HL-60 (cell line): ENCODE data around the gene BCAT1.

ENCODE experiments used
- DNase-seq, 2 experiments: peaks; one replicate each; pipeline ENCODE4 v3.0.0-alpha.2; 2010 to 2020; ENCODE audit warnings: low read depth in 1 of 2, low spot score in 1 of 2
- H3K27ac ChIP-seq: fragments of 250-450 bp; sonication (Bioruptor Pico); replicated peaks from 2 replicates; pipeline ENCODE4 v1.5.1; 2020; ENCODE audit warnings: mild to moderate bottlenecking, moderate library complexity
- H3K27me3 ChIP-seq: fragments of 250-450 bp; sonication (Bioruptor Pico); 2 replicates; pipeline ENCODE4 v1.5.1; 2021; ENCODE audit warnings: mild to moderate bottlenecking, moderate library complexity; ENCODE audit not compliant: insufficient read depth, poor library complexity, severe bottlenecking
- H3K4me3 ChIP-seq: replicated peaks from 2 replicates; pipeline ENCODE4 v1.5.1; 2011; ENCODE audit warnings: mild to moderate bottlenecking, control low read depth, low read length; ENCODE audit not compliant: insufficient read depth
- GABPA ChIP-seq: IDR thresholded peaks from 2 replicates; pipeline ENCODE4 v1.6.1; 2012; ENCODE audit warnings: low read depth
- POLR2AphosphoS5 ChIP-seq: IDR thresholded peaks from 2 replicates; pipeline ENCODE4 v1.6.1; 2012; ENCODE audit warnings: low read depth
- SPI1 ChIP-seq: IDR thresholded peaks from 2 replicates; pipeline ENCODE4 v1.6.1; 2012; ENCODE audit warnings: low read depth, mild to moderate bottlenecking, borderline replicate concordance
- TF ChIP-seq, protein P1 (sequence below): IDR thresholded peaks from 2 replicates; pipeline ENCODE4 v1.6.1; 2012; ENCODE audit warnings: low read depth; ENCODE audit not compliant: insufficient replicate concordance
- TF ChIP-seq, protein P2 (sequence below): IDR thresholded peaks from one replicate; pipeline ENCODE4 v1.5.1; 2011; ENCODE audit warnings: low read length, control low read depth, inconsistent platforms; ENCODE audit not compliant: insufficient read depth

Gene BCAT1

DNA sequence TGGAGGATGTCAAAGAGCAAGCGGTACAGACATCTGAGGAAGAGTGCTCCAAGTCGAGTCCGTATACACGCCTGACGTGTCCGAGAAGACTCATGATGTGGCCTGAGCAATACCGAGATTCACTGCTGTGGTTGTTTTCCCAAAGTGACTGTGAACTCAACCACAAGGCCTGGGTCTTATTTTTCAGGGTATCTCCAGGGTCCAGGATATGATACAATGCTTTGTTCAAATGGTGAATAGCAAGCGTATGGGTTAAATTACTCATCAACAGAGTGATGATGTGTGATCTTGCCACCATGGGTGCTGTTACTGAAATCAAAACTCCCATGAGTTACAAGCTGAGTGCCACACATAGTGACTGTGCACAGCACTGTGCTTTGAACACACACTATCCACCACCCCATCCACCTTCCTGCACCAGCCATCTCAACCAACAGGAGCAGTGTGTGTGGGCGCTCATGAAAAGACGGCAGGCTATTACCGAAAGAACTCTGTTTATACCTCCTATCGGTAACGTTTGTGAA, 109.6 kb downstream of the BCAT1 start:
- Histone ChIP-seq H3K27me3 (no peaks in the 10 kb centered on the region), H3K4me3 (no peak overlapping the region), H3K27ac (no peak overlapping the region)
- DNase-seq = no peak
- TF ChIP-seq GABPA = no peak
- no peak for TF ChIP-seq SPI1
- TF ChIP-seq, protein P1, sequence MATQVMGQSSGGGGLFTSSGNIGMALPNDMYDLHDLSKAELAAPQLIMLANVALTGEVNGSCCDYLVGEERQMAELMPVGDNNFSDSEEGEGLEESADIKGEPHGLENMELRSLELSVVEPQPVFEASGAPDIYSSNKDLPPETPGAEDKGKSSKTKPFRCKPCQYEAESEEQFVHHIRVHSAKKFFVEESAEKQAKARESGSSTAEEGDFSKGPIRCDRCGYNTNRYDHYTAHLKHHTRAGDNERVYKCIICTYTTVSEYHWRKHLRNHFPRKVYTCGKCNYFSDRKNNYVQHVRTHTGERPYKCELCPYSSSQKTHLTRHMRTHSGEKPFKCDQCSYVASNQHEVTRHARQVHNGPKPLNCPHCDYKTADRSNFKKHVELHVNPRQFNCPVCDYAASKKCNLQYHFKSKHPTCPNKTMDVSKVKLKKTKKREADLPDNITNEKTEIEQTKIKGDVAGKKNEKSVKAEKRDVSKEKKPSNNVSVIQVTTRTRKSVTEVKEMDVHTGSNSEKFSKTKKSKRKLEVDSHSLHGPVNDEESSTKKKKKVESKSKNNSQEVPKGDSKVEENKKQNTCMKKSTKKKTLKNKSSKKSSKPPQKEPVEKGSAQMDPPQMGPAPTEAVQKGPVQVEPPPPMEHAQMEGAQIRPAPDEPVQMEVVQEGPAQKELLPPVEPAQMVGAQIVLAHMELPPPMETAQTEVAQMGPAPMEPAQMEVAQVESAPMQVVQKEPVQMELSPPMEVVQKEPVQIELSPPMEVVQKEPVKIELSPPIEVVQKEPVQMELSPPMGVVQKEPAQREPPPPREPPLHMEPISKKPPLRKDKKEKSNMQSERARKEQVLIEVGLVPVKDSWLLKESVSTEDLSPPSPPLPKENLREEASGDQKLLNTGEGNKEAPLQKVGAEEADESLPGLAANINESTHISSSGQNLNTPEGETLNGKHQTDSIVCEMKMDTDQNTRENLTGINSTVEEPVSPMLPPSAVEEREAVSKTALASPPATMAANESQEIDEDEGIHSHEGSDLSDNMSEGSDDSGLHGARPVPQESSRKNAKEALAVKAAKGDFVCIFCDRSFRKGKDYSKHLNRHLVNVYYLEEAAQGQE = no peak

DNA sequence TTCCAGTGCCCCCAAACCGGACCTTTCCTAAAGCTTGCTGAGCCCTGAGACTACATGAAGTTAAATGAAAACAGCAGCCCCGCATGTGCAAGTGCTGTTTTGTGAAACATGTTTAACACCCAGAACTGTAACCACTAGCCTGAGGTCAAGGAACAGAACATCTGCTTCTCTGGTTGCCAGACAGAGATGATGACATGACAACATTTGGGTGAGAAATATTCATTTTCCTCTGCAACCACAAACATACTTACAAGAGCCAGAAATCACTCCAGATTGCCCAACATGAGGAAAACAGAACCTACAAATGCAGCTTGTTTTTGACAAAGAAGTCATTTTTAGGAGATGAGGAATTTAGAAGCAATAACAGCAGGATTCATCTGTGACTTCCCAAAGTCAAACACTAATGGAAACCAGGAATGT, 110.4 kb downstream of the BCAT1 start:
- Histone ChIP-seq H3K27ac (peak overlapping the region; percentile 35), H3K27me3 (no peaks in the 10 kb centered on the region), H3K4me3 (no peak overlapping the region)
- peak; percentile 87 to 88 for DNase-seq
- TF ChIP-seq, protein P1 = no peak
- TF ChIP-seq POLR2AphosphoS5 (peak; percentile 79), SPI1 (no peak), GABPA (no peak; the same call in 1 of the 2 replicates)
- TF ChIP-seq, protein P2, sequence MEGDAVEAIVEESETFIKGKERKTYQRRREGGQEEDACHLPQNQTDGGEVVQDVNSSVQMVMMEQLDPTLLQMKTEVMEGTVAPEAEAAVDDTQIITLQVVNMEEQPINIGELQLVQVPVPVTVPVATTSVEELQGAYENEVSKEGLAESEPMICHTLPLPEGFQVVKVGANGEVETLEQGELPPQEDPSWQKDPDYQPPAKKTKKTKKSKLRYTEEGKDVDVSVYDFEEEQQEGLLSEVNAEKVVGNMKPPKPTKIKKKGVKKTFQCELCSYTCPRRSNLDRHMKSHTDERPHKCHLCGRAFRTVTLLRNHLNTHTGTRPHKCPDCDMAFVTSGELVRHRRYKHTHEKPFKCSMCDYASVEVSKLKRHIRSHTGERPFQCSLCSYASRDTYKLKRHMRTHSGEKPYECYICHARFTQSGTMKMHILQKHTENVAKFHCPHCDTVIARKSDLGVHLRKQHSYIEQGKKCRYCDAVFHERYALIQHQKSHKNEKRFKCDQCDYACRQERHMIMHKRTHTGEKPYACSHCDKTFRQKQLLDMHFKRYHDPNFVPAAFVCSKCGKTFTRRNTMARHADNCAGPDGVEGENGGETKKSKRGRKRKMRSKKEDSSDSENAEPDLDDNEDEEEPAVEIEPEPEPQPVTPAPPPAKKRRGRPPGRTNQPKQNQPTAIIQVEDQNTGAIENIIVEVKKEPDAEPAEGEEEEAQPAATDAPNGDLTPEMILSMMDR = no peak

DNA sequence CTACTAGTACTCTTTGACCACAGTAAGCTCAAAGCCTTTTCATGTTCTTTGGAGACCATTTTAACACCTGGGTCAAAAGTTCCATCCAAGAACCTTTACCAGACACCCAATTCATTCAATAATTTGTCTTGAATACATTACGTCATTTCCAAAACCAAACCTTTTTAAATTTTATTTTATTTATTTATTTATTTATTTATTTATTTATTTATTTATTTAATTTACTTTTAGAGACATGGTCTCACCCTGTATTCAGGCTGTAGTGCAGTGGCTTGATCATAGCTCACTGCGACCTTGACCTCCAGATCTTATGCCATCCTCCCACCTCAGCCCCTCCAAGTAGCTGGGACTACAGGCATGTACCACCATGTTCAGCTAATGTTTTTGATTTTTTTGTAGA, 113.5 kb downstream of the BCAT1 start:
- DNase-seq = no peak
- TF ChIP-seq, protein P2 = no peak
- TF ChIP-seq, protein P1 = no peak
- TF ChIP-seq POLR2AphosphoS5 (no peak), GABPA (no peak), SPI1 (no peak)

DNA sequence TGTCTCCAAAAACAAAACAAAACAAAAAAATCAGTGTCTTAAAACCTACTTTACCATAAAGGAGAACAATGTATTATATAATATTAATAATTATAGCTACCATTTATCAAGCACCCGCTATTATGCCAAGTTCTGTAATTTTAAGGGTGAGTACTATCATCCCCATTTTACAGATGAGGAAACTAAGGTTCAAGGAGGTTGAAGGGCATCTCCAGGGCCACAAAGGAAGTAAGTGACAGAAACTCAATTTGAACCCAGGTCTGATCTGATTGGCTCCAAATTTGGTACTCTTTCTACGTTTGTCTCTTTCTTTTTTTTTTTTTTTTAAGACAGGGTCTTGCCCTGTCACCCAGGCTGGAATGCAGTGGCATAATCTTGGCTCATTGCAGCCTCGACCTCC, 115.4 kb downstream of the BCAT1 start:
- DNase-seq = no peak
- no peak for TF ChIP-seq GABPA
- TF ChIP-seq, protein P2 = no peak
- no peak for TF ChIP-seq POLR2AphosphoS5
- TF ChIP-seq, protein P1 = no peak
- H3K27me3 ChIP-seq = no peaks in the 10 kb centered on the region
- H3K27ac ChIP-seq = no peak overlapping the region
- no peak overlapping the region for H3K4me3 ChIP-seq

More for the DNA sequence above, 113.5 kb downstream of the BCAT1 start:
- H3K27me3 ChIP-seq = no peaks in the 10 kb centered on the region
- H3K4me3 ChIP-seq = no peak overlapping the region
- H3K27ac ChIP-seq = no peak overlapping the region
